ENCODE measurements around the gene POU4F3. TPM values are rescaled to one million over a fixed set of nuclear protein-coding genes. Genes with fewer than 3 reads are reported as not detected.

The POU4F3 gene
- total and polyA plus RNA-seq, 8 donors, result 0.12 TPM; not detected in 7

DNA sequence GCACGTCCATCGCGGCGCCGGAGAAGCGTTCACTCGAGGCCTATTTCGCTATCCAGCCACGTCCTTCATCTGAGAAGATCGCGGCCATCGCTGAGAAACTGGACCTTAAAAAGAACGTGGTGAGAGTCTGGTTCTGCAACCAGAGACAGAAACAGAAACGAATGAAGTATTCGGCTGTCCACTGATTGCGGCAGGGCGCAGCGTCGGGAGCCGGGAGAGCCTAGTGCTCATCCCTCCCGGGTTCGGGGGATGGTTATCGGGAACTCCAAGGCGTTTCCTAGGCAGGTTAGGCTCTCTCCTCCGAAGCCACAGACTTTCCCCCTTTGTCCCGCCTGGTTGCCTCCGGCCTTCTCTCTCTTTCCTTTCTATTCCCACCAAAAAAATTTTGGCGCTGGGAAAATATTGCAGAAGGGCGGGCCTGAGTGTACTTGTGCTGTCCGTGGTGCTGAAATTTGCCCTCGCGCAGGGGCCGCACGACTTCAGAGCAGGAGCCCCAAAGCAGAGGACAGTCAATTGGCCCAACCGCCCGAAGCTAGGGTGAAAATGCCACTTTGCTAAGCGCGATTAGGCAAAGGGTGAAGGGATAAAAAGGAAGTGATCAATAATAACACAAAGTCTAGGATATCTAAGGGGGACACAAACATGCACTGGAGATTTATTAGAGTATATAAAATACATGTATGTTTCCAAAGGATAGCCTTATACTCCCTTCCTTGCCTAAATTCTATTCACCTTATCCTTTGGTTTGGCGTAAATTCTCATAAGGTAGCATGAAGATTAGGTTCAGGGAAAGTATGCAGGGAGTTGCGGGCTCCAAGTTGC lies 1.8 kb downstream of the POU4F3 start:
- Histone ChIP-seq H3K27me3 (peaks cover 48 to 100% (median 93%) of the 10 kb centered on the region in 3 donors), H3K27ac (no peak overlapping the region), H3K4me3 (peak overlapping the region in 2 of 4 donors; percentile 3 to 9), H3K4me1 (peaks cover 4 to 54% (median 17%) of the 10 kb centered on the region in 4 donors), H3K9me3 (peaks cover 0 to 6% (median 2%) of the 10 kb centered on the region in 4 donors), H3K36me3 (no peaks in the 10 kb centered on the region)
- 6 to 10% (median 8%) methylated on average over 40 of the region's 40 CpGs for WGBS, 5 donors
- no peak for TF ChIP-seq POLR2A (IDR thresholded peaks at IDR 0.05)
- TF ChIP-seq POLR2AphosphoS5 (IDR thresholded peaks at IDR 0.05), result no peak
- TF ChIP-seq, protein P1, sequence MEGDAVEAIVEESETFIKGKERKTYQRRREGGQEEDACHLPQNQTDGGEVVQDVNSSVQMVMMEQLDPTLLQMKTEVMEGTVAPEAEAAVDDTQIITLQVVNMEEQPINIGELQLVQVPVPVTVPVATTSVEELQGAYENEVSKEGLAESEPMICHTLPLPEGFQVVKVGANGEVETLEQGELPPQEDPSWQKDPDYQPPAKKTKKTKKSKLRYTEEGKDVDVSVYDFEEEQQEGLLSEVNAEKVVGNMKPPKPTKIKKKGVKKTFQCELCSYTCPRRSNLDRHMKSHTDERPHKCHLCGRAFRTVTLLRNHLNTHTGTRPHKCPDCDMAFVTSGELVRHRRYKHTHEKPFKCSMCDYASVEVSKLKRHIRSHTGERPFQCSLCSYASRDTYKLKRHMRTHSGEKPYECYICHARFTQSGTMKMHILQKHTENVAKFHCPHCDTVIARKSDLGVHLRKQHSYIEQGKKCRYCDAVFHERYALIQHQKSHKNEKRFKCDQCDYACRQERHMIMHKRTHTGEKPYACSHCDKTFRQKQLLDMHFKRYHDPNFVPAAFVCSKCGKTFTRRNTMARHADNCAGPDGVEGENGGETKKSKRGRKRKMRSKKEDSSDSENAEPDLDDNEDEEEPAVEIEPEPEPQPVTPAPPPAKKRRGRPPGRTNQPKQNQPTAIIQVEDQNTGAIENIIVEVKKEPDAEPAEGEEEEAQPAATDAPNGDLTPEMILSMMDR (IDR thresholded peaks at IDR 0.05), result no peak
- TF ChIP-seq EP300 (IDR thresholded peaks at IDR 0.05), result no peak
- intact Hi-C loops (cut with DNase I; ENCODE audit: low total_unique reads), result no loop called here
- peak; percentile 52 to 90 for DNase-seq

DNA sequence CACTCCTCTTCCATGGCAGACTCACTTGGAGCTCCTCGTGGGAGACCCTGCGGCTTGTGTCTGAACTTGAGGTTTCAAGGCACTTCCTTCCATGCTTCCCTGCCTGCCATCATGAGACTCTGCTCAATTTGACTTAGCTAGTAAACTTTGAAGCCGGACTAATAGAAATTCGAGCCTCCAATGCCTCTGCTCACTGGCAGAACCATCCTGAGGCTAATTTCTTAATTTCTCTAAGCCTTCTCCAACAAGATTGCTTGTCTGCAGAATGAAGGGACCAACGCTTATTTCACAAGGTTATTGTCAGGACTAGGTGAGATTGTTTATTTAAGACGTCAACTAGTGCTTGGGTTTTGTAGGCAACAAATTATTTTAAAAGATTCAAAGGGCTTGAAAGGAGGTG lies 3.2 kb downstream of the POU4F3 start:
- peaks cover 0 to 6% (median 2%) of the 10 kb centered on the region in 4 donors for H3K9me3 ChIP-seq
- 6 to 16% (median 11%) methylated on average over 6 of the region's 6 CpGs for WGBS, 5 donors
- intact Hi-C loops (cut with DNase I; ENCODE audit: low total_unique reads), result no loop called here

DNA sequence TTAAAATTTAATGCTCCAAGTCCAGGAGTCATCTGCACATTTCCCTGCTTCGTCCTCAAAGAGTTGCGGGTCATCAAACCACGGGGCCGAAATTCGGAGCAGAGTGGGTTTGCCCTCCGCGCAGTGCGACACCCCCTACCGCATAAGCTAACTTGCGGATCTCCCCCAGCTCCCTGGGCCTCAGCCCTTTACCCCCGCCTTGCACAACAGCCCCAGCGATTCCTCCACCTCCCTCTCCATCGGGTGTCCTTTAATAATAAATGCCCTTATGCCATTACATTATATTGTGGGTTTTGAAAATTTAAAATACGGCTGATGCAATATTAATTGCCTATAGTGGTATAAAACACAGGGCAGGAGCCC lies 3.9 kb downstream of the POU4F3 start:
- 5 to 10% (median 7%) methylated on average over 14 of the region's 14 CpGs for WGBS, 5 donors
- peaks cover 58 to 100% (median 91%) of the 10 kb centered on the region in 3 donors for H3K27me3 ChIP-seq
- peaks cover 4 to 58% (median 23%) of the 10 kb centered on the region in 4 donors for H3K4me1 ChIP-seq
- intact Hi-C loops (cut with DNase I; ENCODE audit: low total_unique reads), result no loop called here
- peaks cover 0 to 6% (median 2%) of the 10 kb centered on the region in 4 donors for H3K9me3 ChIP-seq
- H3K36me3 ChIP-seq, result no peaks in the 10 kb centered on the region
- TF ChIP-seq POLR2A (IDR thresholded peaks at IDR 0.05) (no peak), EP300 (IDR thresholded peaks at IDR 0.05) (no peak), POLR2AphosphoS5 (IDR thresholded peaks at IDR 0.05) (no peak)
- TF ChIP-seq, protein P1 (IDR thresholded peaks at IDR 0.05), result no peak
- DNase-seq, result no peak
- H3K27ac ChIP-seq, result no peak overlapping the region
- no peak overlapping the region for H3K4me3 ChIP-seq

More for the DNA sequence above, 3.2 kb downstream of the POU4F3 start:
- DNase-seq, result no peak
- H3K4me3 ChIP-seq, result no peak overlapping the region
- peaks cover 4 to 60% (median 23%) of the 10 kb centered on the region in 4 donors for H3K4me1 ChIP-seq
- H3K27me3 ChIP-seq, result peaks cover 56 to 100% (median 97%) of the 10 kb centered on the region in 3 donors
- TF ChIP-seq POLR2AphosphoS5 (IDR thresholded peaks at IDR 0.05), result no peak
- TF ChIP-seq POLR2A (IDR thresholded peaks at IDR 0.05), result no peak
- TF ChIP-seq, protein P1 (IDR thresholded peaks at IDR 0.05), result no peak
- no peak for TF ChIP-seq EP300 (IDR thresholded peaks at IDR 0.05)
- no peaks in the 10 kb centered on the region for H3K36me3 ChIP-seq
- no peak overlapping the region for H3K27ac ChIP-seq

DNA sequence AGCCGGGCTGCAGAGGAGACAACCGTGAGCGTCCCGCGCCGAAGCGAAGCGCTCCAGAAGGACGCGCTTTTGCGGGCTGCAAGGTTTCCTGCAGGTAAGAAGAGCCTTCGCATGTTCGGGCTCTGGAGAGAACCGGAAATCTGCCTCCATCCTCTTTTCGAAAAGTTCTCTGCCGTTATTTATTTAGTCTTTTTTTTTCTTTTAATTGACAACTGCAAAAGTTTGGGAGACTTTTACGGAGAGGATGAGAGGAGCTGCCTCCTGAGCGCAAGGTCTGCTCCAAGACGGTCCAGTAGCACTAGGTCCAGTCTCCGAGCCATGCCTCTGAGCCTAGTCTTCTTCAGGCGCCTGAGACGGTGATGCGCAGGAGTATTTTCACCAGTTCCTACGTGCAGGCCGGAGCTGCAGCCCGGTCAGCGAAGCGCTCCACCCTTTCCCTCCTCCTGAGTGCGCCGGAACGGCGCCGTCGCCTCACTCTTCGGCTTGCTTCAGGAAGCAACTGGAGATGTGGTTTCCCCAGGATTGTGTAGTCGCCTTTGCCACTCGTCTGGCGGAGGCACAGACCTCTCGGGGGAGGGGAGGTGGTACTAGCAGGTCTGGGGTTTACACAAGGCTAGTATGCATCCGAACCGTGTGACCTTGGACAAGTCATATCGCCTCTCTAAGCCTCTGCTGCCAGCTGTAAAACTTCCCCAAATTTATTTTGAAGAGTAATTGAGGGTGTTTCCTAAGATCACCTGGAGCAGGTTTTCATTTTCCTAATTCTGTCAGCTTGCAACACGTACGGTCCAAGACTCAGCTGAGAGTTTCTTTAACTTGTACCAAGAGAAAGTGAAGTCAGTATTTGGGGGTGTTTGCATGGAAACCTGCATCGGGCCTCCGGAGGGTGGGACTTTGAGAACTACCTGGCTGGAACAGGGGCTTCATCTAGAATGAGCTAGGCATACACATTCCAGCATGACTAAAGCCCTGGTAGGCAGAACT lies 4.5 kb downstream of the POU4F3 start:
- WGBS, 5 donors, result 5 to 7% (median 6%) methylated on average over 42 to 46 of the region's 46 CpGs
- Histone ChIP-seq H3K36me3 (no peaks in the 10 kb centered on the region), H3K4me3 (no peak overlapping the region), H3K27me3 (peaks cover 58 to 100% (median 84%) of the 10 kb centered on the region in 3 donors), H3K4me1 (peaks cover 4 to 51% (median 23%) of the 10 kb centered on the region in 4 donors), H3K9me3 (peaks cover 0 to 6% (median 2%) of the 10 kb centered on the region in 4 donors), H3K27ac (no peak overlapping the region)
- DNase-seq, result peak in 1 of 2 donors; percentile 5
- intact Hi-C loops (cut with DNase I; ENCODE audit: low total_unique reads), result no loop called here
- no peak for TF ChIP-seq POLR2A (IDR thresholded peaks at IDR 0.05)
- TF ChIP-seq, protein P1 (IDR thresholded peaks at IDR 0.05), result no peak
- no peak for TF ChIP-seq POLR2AphosphoS5 (IDR thresholded peaks at IDR 0.05)

Data from stomach (tissue), 9 donors.